SK-N-SH (cell line): Measurements from ENCODE around the gene ACE. TPM values are rescaled to one million over a fixed set of nuclear protein-coding genes. Genes with fewer than 3 reads are reported as not detected.

ENCODE experiments used
- CTCF ChIA-PET: fragments of 300-600, 350-600 bp; formaldehyde crosslinking; extraction: SDS; loops from one replicate; lab custom pipeline; 2021; lab: Yijun Ruan, JAX
- POLR2A ChIA-PET: fragments of 350-600 bp; sonication (Branson Sonifier 250); formaldehyde crosslinking; extraction: SDS; loops from one replicate; lab custom pipeline; 2020; ENCODE audit warnings: antibody characterized with exemption, inconsistent platforms; lab: Yijun Ruan, JAX
- DNase-seq: peaks from one replicate; pipeline ENCODE4 v3.0.0; 2012
- H2AFZ ChIP-seq: fragments of 200-600 bp; sonication (generic); 2 replicates; pipeline ENCODE4 v1.8.1; 2016; ENCODE audit warnings: antibody characterized with exemption, mild to moderate bottlenecking, low read depth
- H3F3A ChIP-seq: fragments of 200-600 bp; sonication (generic); replicated peaks from 2 replicates; pipeline ENCODE3; 2016; ENCODE audit warnings: antibody characterized with exemption, mild to moderate bottlenecking; ENCODE audit not compliant: insufficient read depth
- H3K27ac ChIP-seq, 2 experiments: fragments of 200-500 bp in 1 of 2; fragments of 200-600 bp in 1 of 2; sonication (Bioruptor generic) in 1 of 2; sonication (generic), shearing (Covaris generic) in 1 of 2; 2 replicates each; pipeline versions ENCODE4 v1.5.1 to v1.6.1; 2014 to 2016; ENCODE audit warnings: low read depth in 2 of 2, inconsistent platforms in 1 of 2, low read length in 1 of 2, mild to moderate bottlenecking in 1 of 2, mixed read lengths in 1 of 2
- H3K27me3 ChIP-seq: fragments of 200-600 bp; sonication (generic), shearing (Covaris generic); 2 replicates; pipeline ENCODE4 v1.6.1; 2016; ENCODE audit warnings: mixed run types; ENCODE audit not compliant: insufficient read depth
- H3K36me3 ChIP-seq, 2 experiments: fragments of 200-500 bp in 1 of 2; fragments of 200-600 bp in 1 of 2; sonication (Bioruptor generic) in 1 of 2; sonication (generic) in 1 of 2; replicated peaks in 1 of 2; 2 replicates each; pipeline versions ENCODE3 to v1.5.1; 2014 to 2016; ENCODE audit warnings: low read length in 1 of 2, mild to moderate bottlenecking in 1 of 2; ENCODE audit not compliant: insufficient read depth in 2 of 2, control insufficient read depth in 1 of 2
- H3K4me1 ChIP-seq, 2 experiments: fragments of 200-500 bp in 1 of 2; fragments of 200-600 bp in 1 of 2; sonication (Bioruptor generic) in 1 of 2; sonication (generic), shearing (Covaris generic) in 1 of 2; 2 replicates each; pipeline versions ENCODE4 v1.5.1 to v1.6.1; 2014 to 2016; ENCODE audit warnings: low read depth in 1 of 2, low read length in 1 of 2, mixed run types in 1 of 2; ENCODE audit not compliant: insufficient read depth in 2 of 2, control insufficient read depth in 1 of 2
- H3K4me2 ChIP-seq: fragments of 200-600 bp; sonication (generic), shearing (Covaris generic); 2 replicates; pipeline ENCODE4 v1.6.1; 2017; ENCODE audit warnings: mixed run types
- H3K4me3 ChIP-seq, 2 experiments: fragments of 200-500 bp in 1 of 2; fragments of 200-600 bp in 1 of 2; sonication (Bioruptor generic) in 1 of 2; sonication (generic), shearing (Covaris generic) in 1 of 2; 2 replicates each; pipeline versions ENCODE4 v1.5.1 to v1.8.1; 2014 to 2016; ENCODE audit warnings: low read depth in 2 of 2, inconsistent platforms in 1 of 2, low read length in 1 of 2, mild to moderate bottlenecking in 1 of 2, mixed read lengths in 1 of 2, moderate library complexity in 1 of 2
- H3K79me2 ChIP-seq: fragments of 200-600 bp; sonication (generic); 2 replicates; pipeline ENCODE4 v1.8.1; 2017; ENCODE audit warnings: mild to moderate bottlenecking; ENCODE audit not compliant: insufficient read depth
- H3K9ac ChIP-seq: fragments of 200-600 bp; sonication (generic); 2 replicates; pipeline ENCODE4 v1.6.1; 2017; ENCODE audit warnings: mixed run types
- H3K9me2 ChIP-seq: fragments of 200-600 bp; sonication (generic); 2 replicates; pipeline ENCODE4 v1.6.1; 2017; ENCODE audit warnings: mixed run types
- H3K9me3 ChIP-seq: fragments of 200-600 bp; sonication (generic); 2 replicates; pipeline ENCODE4 v1.6.1; 2017; ENCODE audit warnings: mixed run types, mild to moderate bottlenecking, moderate library complexity
- H4K20me1 ChIP-seq: fragments of 200-600 bp; sonication (generic); 2 replicates; pipeline ENCODE4 v1.6.1; 2017; ENCODE audit warnings: mild to moderate bottlenecking, mixed run types; ENCODE audit not compliant: insufficient read depth
- ELF1 ChIP-seq: IDR thresholded peaks from 2 replicates; pipeline ENCODE4 v1.4.0; 2012
- FOXM1 ChIP-seq: IDR thresholded peaks from 2 replicates; pipeline ENCODE4 v1.4.0; 2012; ENCODE audit warnings: low read depth, mild to moderate bottlenecking
- GABPA ChIP-seq: IDR thresholded peaks from 2 replicates; pipeline ENCODE4 v1.4.0; 2012; ENCODE audit warnings: low read depth, mild to moderate bottlenecking
- IRF3 ChIP-seq: fragments of 150-350 bp; IDR thresholded peaks from 2 replicates; pipeline ENCODE4 v1.6.1; 2016; ENCODE audit warnings: mild to moderate bottlenecking, low read depth, low read length
- MXI1 ChIP-seq: IDR thresholded peaks from 2 replicates; pipeline ENCODE4 v1.6.1; 2012; ENCODE audit warnings: mild to moderate bottlenecking, low read depth, low read length, improper control_type of control experiment
- PBX3 ChIP-seq: IDR thresholded peaks from 2 replicates; pipeline ENCODE4; 2012
- RAD21 ChIP-seq: IDR thresholded peaks from 2 replicates; pipeline ENCODE4 v1.6.1; 2012; ENCODE audit warnings: mild to moderate bottlenecking, low read length
- RXRA ChIP-seq: IDR thresholded peaks from 2 replicates; pipeline ENCODE4 v1.4.0; 2012; ENCODE audit warnings: low read depth, mild to moderate bottlenecking, borderline replicate concordance
- SIN3A ChIP-seq: IDR thresholded peaks from 2 replicates; pipeline ENCODE4 v1.6.1; 2012; ENCODE audit warnings: low read depth, mild to moderate bottlenecking, low read length, moderate library complexity, borderline replicate concordance
- SMC3 ChIP-seq: IDR thresholded peaks from 2 replicates; pipeline ENCODE4 v1.6.1; 2012; ENCODE audit warnings: low read depth, low read length, improper control_type of control experiment
- USF1 ChIP-seq: IDR thresholded peaks from 2 replicates; pipeline ENCODE4 v1.4.0; 2012; ENCODE audit warnings: low read depth, borderline replicate concordance
- YY1 ChIP-seq: IDR thresholded peaks from 2 replicates; pipeline ENCODE4 v1.4.0; 2012; ENCODE audit warnings: low read depth, mild to moderate bottlenecking
- WGBS: methylation state at CpG from one replicate; pipeline ENCODE4 v1.1.6; 2017; ENCODE audit warnings: low lambda C conversion rate; 5-methylcytosine and 5-hydroxymethylcytosine counted together
- polyA plus RNA-seq, 3 experiments: library from polyadenylated mRNA; depleted of rRNA; stranded (reverse); fragments of >200 nt; gene quantifications; 2 replicates each; pipeline ENCODE4 v1.2.3, GENCODE V29; 2012

The ACE gene
- polyA plus RNA-seq, 1 of the 3 experiments (the other 2 are of a cell fraction) = 12.1 TPM

- no peak overlapping the region for H3K27ac ChIP-seq
- no peak for DNase-seq
- no peaks in the 10 kb centered on the region for H3K9me2 ChIP-seq
- CTCF ChIA-PET = interaction anchor here (4.3 to 5.4 kb wide), 2 partner anchors 14 to 67 kb away, joined by 25 to 30 read pairs; no protein-coding TSS in a partner anchor
- 91% methylated on average over 6 of the region's 6 CpGs for WGBS
- H3K4me3 ChIP-seq = no peak overlapping the region
- no peak for TF ChIP-seq SIN3A
- TF ChIP-seq USF1 = no peak
- no peak for TF ChIP-seq SMC3
- no peak for TF ChIP-seq RAD21
- TF ChIP-seq GABPA = no peak
- TF ChIP-seq IRF3 = no peak
- TF ChIP-seq, all 33 proteins: peak for 0
- no peak overlapping the region for H3K4me2 ChIP-seq
- H3K9me3 ChIP-seq = no peaks in the 10 kb centered on the region
- no peaks in the 10 kb centered on the region for H3F3A ChIP-seq
- POLR2A ChIA-PET = no interaction called here
- H2AFZ ChIP-seq = no peak overlapping the region
- no peak overlapping the region for H3K9ac ChIP-seq
- H3K36me3 ChIP-seq = no peaks in the 10 kb centered on the region
- no peaks in the 10 kb centered on the region for H3K79me2 ChIP-seq
- H3K27me3 ChIP-seq = no peaks in the 10 kb centered on the region
- no peaks in the 10 kb centered on the region for H4K20me1 ChIP-seq
- H3K4me1 ChIP-seq = peaks cover 0 to 21% of the 10 kb centered on the region in 2 experiments; a peak in 1 of 4 replicates
Measured at GRCh38 chr17:63492940-63493339, 16.1 kb downstream of the ACE start.

GRCh38 chr17:63493411-63493810 lies 16.6 kb downstream of the ACE start:
- H3K9me2 ChIP-seq = no peaks in the 10 kb centered on the region
- no peaks in the 10 kb centered on the region for H3K79me2 ChIP-seq
- ChIA-PET POLR2A (no interaction called here), CTCF (interaction anchor here (4.3 to 5.4 kb wide), 2 partner anchors 14 to 68 kb away, joined by 25 to 30 read pairs; no protein-coding TSS in a partner anchor)
- no peak overlapping the region for H2AFZ ChIP-seq
- no peak overlapping the region for H3K9ac ChIP-seq
- 84% methylated on average over 9 of the region's 9 CpGs for WGBS
- H3K27ac ChIP-seq = no peak overlapping the region
- H3K36me3 ChIP-seq = no peaks in the 10 kb centered on the region
- peaks cover 0 to 25% of the 10 kb centered on the region in 2 experiments; a peak in 1 of 4 replicates for H3K4me1 ChIP-seq
- TF ChIP-seq FOXM1 (no peak), PBX3 (no peak), RXRA (no peak), ELF1 (no peak), YY1 (no peak), MXI1 (no peak), SIN3A (no peak)
- no peaks in the 10 kb centered on the region for H3K9me3 ChIP-seq
- H3K4me3 ChIP-seq = no peak overlapping the region
- H3K27me3 ChIP-seq = no peaks in the 10 kb centered on the region
- no peak overlapping the region for H3K4me2 ChIP-seq
- no peaks in the 10 kb centered on the region for H4K20me1 ChIP-seq
- H3F3A ChIP-seq = no peaks in the 10 kb centered on the region
- no peak for DNase-seq
